Coronary artery (tissue), 2 donors: ENCODE measurements around the gene ARHGDIA.

ENCODE experiments used
- DNase-seq: peaks from one replicate; pipeline ENCODE4 v3.0.0-alpha.2; 2017; ENCODE audit warnings: low spot score
- H3K27ac ChIP-seq, 2 donors: fragments of 200-600 bp; sonication (generic); one replicate each; pipeline ENCODE4 v1.5.1; 2016 to 2019
- H3K4me3 ChIP-seq: fragments of 200-600 bp; sonication (generic); 2 replicates; pipeline ENCODE4 v1.5.1; 2016; ENCODE audit warnings: mild to moderate bottlenecking, moderate library complexity
- TF ChIP-seq, protein P1 (sequence below): fragments of 200-600 bp; sonication (generic); IDR thresholded peaks from one replicate; pipeline ENCODE4 v1.5.1; 2019; ENCODE audit warnings: antibody characterized with exemption

Gene ARHGDIA

GRCh38 chr17:81901167-81902022 lies 30.3 kb upstream of the ARHGDIA start:
- H3K27ac ChIP-seq: peak overlapping the region in 1 of 2 donors; percentile 40
- TF ChIP-seq, protein P1, sequence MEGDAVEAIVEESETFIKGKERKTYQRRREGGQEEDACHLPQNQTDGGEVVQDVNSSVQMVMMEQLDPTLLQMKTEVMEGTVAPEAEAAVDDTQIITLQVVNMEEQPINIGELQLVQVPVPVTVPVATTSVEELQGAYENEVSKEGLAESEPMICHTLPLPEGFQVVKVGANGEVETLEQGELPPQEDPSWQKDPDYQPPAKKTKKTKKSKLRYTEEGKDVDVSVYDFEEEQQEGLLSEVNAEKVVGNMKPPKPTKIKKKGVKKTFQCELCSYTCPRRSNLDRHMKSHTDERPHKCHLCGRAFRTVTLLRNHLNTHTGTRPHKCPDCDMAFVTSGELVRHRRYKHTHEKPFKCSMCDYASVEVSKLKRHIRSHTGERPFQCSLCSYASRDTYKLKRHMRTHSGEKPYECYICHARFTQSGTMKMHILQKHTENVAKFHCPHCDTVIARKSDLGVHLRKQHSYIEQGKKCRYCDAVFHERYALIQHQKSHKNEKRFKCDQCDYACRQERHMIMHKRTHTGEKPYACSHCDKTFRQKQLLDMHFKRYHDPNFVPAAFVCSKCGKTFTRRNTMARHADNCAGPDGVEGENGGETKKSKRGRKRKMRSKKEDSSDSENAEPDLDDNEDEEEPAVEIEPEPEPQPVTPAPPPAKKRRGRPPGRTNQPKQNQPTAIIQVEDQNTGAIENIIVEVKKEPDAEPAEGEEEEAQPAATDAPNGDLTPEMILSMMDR: no peak
- no peak for DNase-seq
- peak overlapping the region; percentile 74 for H3K4me3 ChIP-seq

DNA sequence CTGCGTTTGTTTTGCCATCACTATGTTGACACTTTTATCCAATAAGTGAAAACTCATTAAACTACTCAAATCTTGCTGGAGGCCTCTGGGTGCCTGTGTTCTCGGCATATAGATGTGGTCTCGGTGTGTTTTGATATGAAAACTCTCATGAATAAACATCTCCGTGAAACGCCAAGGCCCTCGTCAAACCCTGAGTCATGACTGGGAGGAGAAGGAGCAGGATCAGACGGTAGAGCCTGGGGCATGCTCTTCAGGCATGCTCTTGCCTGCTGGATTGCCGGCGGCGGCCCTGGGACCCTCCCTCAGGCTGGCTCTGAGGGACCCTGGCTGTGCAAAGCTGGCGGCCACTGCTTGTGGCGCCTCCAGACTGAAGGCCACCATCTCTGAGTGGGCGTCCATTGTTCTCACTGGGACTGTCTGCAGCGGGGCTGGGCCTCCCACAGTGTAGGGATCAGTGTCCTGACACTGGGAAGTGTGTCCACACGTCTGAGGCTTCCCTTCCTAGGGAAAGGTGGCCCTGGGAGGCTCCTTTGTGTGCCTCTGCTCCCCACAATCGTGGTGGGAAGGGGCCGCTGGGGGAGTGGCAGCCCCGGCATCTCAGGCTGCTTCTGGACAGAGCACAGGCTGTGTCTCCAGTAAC lies 29.2 kb upstream of the ARHGDIA start:
- H3K27ac ChIP-seq: no peak overlapping the region
- TF ChIP-seq, protein P1: no peak
- no peak overlapping the region for H3K4me3 ChIP-seq
- no peak for DNase-seq

DNA sequence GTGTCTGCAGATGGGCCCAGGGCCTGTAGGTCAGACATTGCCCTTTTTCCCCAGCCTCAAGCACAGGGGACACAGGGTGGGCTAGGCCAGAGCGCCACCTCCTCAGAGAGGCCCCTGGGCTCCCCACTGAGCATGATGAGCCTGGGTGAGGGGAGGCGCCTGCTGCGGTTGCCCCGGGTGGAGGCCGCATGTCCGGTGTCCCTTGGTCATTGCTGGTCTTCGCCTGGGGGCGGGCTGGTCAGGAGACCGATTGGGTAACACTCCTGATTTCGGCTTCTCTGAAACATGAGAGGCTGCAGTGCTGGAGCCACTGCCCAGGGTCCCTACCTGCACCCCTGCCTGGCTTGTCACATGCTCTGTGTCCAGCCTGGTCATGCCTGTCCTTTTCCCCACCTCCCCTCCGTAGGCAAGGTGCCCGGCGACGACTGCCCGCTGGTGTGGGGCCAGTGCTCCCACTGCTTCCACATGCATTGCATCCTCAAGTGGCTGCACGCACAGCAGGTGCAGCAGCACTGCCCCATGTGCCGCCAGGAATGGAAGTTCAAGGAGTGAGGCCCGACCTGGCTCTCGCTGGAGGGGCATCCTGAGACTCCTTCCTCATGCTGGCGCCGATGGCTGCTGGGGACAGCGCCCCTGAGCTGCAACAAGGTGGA lies 28.5 kb upstream of the ARHGDIA start:
- H3K4me3 ChIP-seq: no peak overlapping the region
- DNase-seq: no peak
- H3K27ac ChIP-seq: no peak overlapping the region
- TF ChIP-seq, protein P1: no peak

DNA sequence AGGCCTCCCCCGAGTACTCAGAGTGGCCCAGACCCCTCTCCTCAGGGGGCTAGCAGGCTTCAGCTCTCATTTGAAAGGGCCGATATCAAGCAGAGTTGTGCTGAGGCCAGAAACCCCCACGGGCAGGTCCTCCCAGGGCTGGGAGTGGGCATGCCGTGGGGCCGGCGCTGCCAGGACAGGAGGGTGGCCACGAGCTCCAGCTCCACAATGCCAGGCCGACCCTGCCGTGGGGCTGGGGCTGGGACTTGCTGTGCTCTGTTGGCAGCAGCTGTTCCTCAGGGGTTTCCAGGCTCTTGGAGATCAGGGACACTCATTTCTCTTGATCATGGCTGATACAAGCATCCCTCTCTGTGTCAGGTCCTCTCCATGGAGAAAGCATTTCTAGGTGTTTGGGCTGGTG lies 27.7 kb upstream of the ARHGDIA start:
- no peak overlapping the region for H3K27ac ChIP-seq
- TF ChIP-seq, protein P1: no peak
- no peak overlapping the region for H3K4me3 ChIP-seq
- DNase-seq: no peak

- DNase-seq: no peak
- Histone ChIP-seq H3K27ac (no peak overlapping the region), H3K4me3 (no peak overlapping the region)
- TF ChIP-seq, protein P1: no peak
Observed at GRCh38 chr17:81898029-81898866, 27.1 kb upstream of the ARHGDIA start.

- Histone ChIP-seq H3K4me3 (no peak overlapping the region), H3K27ac (no peak overlapping the region)
- no peak for DNase-seq
- TF ChIP-seq, protein P1: no peak
Observed at GRCh38 chr17:81895400-81895799, 24.3 kb upstream of the ARHGDIA start.
